Measurements from ENCODE around the gene DGAT2.

Gene DGAT2

GRCh38 chr11:75784506-75784905, 15.9 kb downstream of the DGAT2 start:
- TF ChIP-seq, protein P1, sequence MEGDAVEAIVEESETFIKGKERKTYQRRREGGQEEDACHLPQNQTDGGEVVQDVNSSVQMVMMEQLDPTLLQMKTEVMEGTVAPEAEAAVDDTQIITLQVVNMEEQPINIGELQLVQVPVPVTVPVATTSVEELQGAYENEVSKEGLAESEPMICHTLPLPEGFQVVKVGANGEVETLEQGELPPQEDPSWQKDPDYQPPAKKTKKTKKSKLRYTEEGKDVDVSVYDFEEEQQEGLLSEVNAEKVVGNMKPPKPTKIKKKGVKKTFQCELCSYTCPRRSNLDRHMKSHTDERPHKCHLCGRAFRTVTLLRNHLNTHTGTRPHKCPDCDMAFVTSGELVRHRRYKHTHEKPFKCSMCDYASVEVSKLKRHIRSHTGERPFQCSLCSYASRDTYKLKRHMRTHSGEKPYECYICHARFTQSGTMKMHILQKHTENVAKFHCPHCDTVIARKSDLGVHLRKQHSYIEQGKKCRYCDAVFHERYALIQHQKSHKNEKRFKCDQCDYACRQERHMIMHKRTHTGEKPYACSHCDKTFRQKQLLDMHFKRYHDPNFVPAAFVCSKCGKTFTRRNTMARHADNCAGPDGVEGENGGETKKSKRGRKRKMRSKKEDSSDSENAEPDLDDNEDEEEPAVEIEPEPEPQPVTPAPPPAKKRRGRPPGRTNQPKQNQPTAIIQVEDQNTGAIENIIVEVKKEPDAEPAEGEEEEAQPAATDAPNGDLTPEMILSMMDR (conservative IDR thresholded peaks at IDR 0.05; ENCODE audit: low read length), result no peak
- no peak for DNase-seq (ENCODE audit: low read depth)
- no peak overlapping the region for H3K4me3 ChIP-seq (ENCODE audit: low read length)

DNA sequence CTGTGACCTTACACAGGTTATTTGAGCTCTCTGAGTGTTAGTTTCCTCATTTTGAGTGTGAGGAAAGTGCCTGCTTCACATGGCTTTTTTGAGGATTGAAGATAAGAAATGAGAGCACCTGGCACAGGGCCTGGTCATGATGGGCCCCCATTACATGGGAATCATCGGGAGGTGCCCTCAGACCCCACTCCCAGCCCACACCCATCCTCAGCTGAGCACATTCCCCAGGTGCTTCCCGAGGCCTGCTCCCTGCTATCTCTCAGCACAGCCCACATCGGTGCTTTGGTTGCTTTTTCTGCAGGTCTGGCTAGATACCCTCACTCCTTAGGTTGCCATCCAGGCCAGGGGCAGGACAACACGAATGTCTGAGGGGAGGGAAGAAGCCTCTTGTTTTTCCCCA, 16.6 kb downstream of the DGAT2 start:
- no peak for DNase-seq (ENCODE audit: low read depth)
- TF ChIP-seq, protein P1 (conservative IDR thresholded peaks at IDR 0.05; ENCODE audit: low read length), result no peak
- H3K4me3 ChIP-seq (ENCODE audit: low read length), result no peak overlapping the region

DNA sequence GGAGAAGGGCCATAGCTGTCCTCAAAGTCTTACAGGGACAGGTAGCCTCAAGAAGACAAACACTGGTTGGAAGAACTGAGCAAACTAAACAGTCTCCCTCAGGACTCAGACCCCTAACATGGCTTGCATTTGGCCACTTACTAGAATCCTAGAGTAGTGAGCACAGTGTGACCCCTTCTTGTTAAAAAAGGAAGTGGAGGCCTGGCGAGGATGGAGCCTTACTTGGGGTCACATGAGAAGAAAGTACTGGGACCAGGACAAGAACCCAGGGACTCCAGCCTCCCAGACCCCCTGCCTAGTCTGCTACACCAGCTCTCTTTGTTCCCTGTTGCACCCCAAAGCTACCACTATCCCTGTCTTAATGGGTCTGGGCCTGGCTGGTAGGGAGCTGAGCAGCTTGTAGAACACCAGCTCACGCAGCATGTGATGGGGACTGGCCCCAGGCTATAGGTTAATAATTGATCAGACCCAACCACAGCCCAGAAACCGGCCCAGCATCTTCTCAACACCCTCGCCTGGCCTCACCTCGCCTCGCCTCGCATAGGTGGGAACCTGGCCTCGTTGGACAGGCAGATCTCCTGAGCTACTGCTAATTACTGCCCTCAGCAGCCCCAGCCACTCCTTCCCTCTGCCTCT, 17.6 kb downstream of the DGAT2 start:
- H3K4me3 ChIP-seq (ENCODE audit: low read length), result no peak overlapping the region
- DNase-seq (ENCODE audit: low read depth), result no peak
- TF ChIP-seq, protein P1 (conservative IDR thresholded peaks at IDR 0.05; ENCODE audit: low read length), result no peak

DNA sequence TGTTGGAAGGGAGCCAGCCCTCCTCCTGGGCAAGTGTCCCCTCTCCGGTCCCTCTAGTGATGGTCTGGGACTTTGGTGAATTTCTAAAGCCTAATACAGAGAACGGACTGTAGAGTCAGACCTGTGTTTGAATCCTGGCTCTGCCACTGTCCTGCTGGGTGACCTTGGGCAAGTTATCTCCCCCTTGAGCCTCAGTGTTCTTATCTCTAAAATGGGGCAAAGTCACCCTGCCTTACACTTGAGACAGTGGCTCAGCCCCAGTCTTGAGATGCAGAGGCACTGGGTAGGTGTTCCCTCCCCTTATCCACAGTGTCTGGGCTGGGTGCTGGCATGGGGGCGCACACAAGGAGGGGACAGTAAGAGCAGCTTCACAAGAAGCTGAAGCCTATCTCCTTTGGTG, 20.9 kb downstream of the DGAT2 start:
- no peak for DNase-seq (ENCODE audit: low read depth)
- TF ChIP-seq, protein P1 (conservative IDR thresholded peaks at IDR 0.05; ENCODE audit: low read length), result no peak
- H3K4me3 ChIP-seq (ENCODE audit: low read length), result no peak overlapping the region

DNA sequence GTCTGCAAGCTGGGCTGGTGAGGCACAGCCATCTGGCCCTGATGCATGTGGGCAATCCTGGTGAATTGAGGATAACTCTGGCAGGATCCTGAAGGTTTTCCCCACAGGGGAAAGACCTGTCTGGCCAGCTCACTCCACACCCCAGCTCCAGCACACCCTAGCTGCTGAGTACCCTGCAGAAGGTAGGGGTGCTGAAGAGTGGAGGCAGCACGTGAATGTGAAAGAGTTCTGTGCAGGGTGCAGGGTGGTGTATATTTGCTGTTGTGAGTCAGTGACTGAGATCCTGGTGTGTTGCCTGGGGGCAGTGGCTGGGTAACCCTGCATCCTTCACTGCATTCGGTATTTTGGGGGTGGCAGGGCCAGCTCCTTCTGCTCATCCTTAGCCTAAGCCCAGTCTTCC, 22.4 kb downstream of the DGAT2 start:
- H3K4me3 ChIP-seq (ENCODE audit: low read length), result no peak overlapping the region
- TF ChIP-seq, protein P1 (conservative IDR thresholded peaks at IDR 0.05; ENCODE audit: low read length), result no peak
- no peak for DNase-seq (ENCODE audit: low read depth)

GRCh38 chr11:75792127-75792731, 23.7 kb downstream of the DGAT2 start:
- H3K4me3 ChIP-seq (ENCODE audit: low read length), result no peak overlapping the region
- TF ChIP-seq, protein P1 (conservative IDR thresholded peaks at IDR 0.05; ENCODE audit: low read length), result no peak
- no peak for DNase-seq (ENCODE audit: low read depth)

Measured in AG10803 (cell line).